GM12878 (cell line): ENCODE measurements around the gene OR13C3. TPM values are rescaled to one million over a fixed set of nuclear protein-coding genes. Genes with fewer than 3 reads are reported as not detected.

Experiments
- ATAC-seq: fragments of 200-7000 bp; cut with Tn5 transposase; 3 replicates; pipeline ENCODE4 v1.9.1; 2020; ENCODE audit warnings: mild to moderate bottlenecking, moderate library complexity
- BruUV-seq: library from RNA; stranded (reverse); fragments of 400-500 nt; replicated peaks from 2 replicates; lab custom pipeline; 2021; lab: Mats Ljungman, UMichigan
- CTCF ChIA-PET: fragments of 300-600 bp; sonication (Branson Sonifier 250); formaldehyde crosslinking; extraction: SDS; loops from one replicate; lab custom pipeline; 2021; ENCODE audit warnings: inconsistent platforms; lab: Yijun Ruan, JAX
- POLR2A ChIA-PET: fragments of 350-600 bp; formaldehyde crosslinking; extraction: SDS; loops from one replicate; lab custom pipeline; 2021; ENCODE audit warnings: inconsistent platforms; lab: Charles Lee
- RAD21 ChIA-PET: fragments of 300-600 bp; sonication (Branson Sonifier 250); formaldehyde crosslinking; loops from one replicate; lab custom pipeline; 2023; ENCODE audit warnings: antibody characterized with exemption; ENCODE audit not compliant: unreplicated experiment; lab: Charles Lee
- SMC1A ChIA-PET: fragments of 300-600 bp; sonication (Branson Sonifier 250); formaldehyde crosslinking; loops from one replicate; lab custom pipeline; 2023; ENCODE audit not compliant: unreplicated experiment, uncharacterized antibody; lab: Charles Lee
- DNase-seq: peaks from one replicate; pipeline ENCODE4 v3.0.0-alpha.2; 2011; ENCODE audit warnings: low read depth, low spot score
- FAIRE-seq: peaks from 3 replicates; lab custom pipeline; 2011; peaks lifted over from hg19 to GRCh38; lab: Jason Lieb, UNC
- H2AFZ ChIP-seq: 2 replicates; pipeline ENCODE4 v1.6.0; 2011; ENCODE audit warnings: low read depth, low read length, control low read depth; ENCODE audit not compliant: control insufficient read depth
- H3K27ac ChIP-seq: 2 replicates; pipeline ENCODE4 v1.5.1; 2011; ENCODE audit warnings: control low read depth; ENCODE audit not compliant: control insufficient read depth, insufficient read depth
- H3K27me3 ChIP-seq, 2 experiments: replicated peaks in 1 of 2; 2 replicates each; pipeline versions ENCODE4 v1.6.0 to v1.6.1; 2011; ENCODE audit warnings: low read length in 1 of 2; ENCODE audit not compliant: control insufficient read depth in 2 of 2, insufficient read depth in 2 of 2
- H3K36me3 ChIP-seq, 2 experiments: 2 replicates each; pipeline ENCODE4 v1.5.1; 2011; ENCODE audit warnings: low read length in 1 of 2; ENCODE audit not compliant: control insufficient read depth in 2 of 2, insufficient read depth in 2 of 2
- H3K4me1 ChIP-seq: 2 replicates; pipeline ENCODE4 v1.6.1; 2011; ENCODE audit warnings: mild to moderate bottlenecking, low read length, moderate library complexity, mixed read lengths; ENCODE audit not compliant: control insufficient read depth, insufficient read depth
- H3K4me2 ChIP-seq: 2 replicates; pipeline ENCODE4 v1.6.0; 2011; ENCODE audit warnings: control low read depth; ENCODE audit not compliant: control insufficient read depth, insufficient read depth
- H3K4me3 ChIP-seq: fragments of 200-600 bp; sonication (generic); 2 replicates; pipeline ENCODE4 v1.5.1; 2016
- H3K79me2 ChIP-seq: 2 replicates; pipeline ENCODE4 v1.6.0; 2011; ENCODE audit warnings: low read length; ENCODE audit not compliant: control insufficient read depth, insufficient read depth
- H3K9ac ChIP-seq: 2 replicates; pipeline ENCODE4 v1.8.0; 2011; ENCODE audit warnings: low read length, control low read depth, mixed read lengths; ENCODE audit not compliant: control insufficient read depth, insufficient read depth
- H3K9me3 ChIP-seq: replicated peaks from 3 replicates; pipeline ENCODE4 v1.5.1; 2011; ENCODE audit warnings: mild to moderate bottlenecking, low read length; ENCODE audit not compliant: control insufficient read depth, insufficient read depth
- H4K20me1 ChIP-seq: 2 replicates; pipeline ENCODE4 v1.6.0; 2011; ENCODE audit not compliant: control insufficient read depth, insufficient read depth
- BRCA1 ChIP-seq: IDR thresholded peaks from 2 replicates; pipeline ENCODE4 v1.6.1; 2011; ENCODE audit warnings: low read depth, low read length, improper control_type of control experiment
- CBFB ChIP-seq: IDR thresholded peaks from 2 replicates; pipeline ENCODE4 v1.6.1; 2016; ENCODE audit warnings: antibody characterized with exemption, low read depth
- CHD1 ChIP-seq: IDR thresholded peaks from 2 replicates; pipeline ENCODE4 v1.6.1; 2012; ENCODE audit warnings: low read depth, low read length, improper control_type of control experiment
- CHD4 ChIP-seq: fragments of 200-600 bp; sonication (generic); IDR thresholded peaks from 2 replicates; pipeline ENCODE4 v1.6.1; 2016; ENCODE audit warnings: mild to moderate bottlenecking
- CREB1 ChIP-seq: IDR thresholded peaks from 2 replicates; pipeline ENCODE4 v1.6.1; 2012; ENCODE audit warnings: low read depth, mild to moderate bottlenecking, inconsistent platforms
- ESRRA ChIP-seq: IDR thresholded peaks from 2 replicates; pipeline ENCODE4 v1.6.1; 2012; ENCODE audit warnings: mild to moderate bottlenecking, low read length, improper control_type of control experiment
- ETV6 ChIP-seq, 2 experiments: fragments of 450-650 bp in 1 of 2; IDR thresholded peaks in 1 of 2; conservative IDR thresholded peaks in 1 of 2; 2 replicates each; pipeline ENCODE4 v1.6.1; 2014; ENCODE audit warnings: antibody characterized with exemption in 1 of 2, borderline replicate concordance in 1 of 2, low read depth in 1 of 2, mild to moderate bottlenecking in 1 of 2, moderate library complexity in 1 of 2
- FOS ChIP-seq: IDR thresholded peaks from 3 replicates; pipeline ENCODE4 v1.6.1; 2011; ENCODE audit warnings: borderline replicate concordance; ENCODE audit not compliant: insufficient read length; ENCODE audit errors: extremely low read depth
- IKZF1 ChIP-seq: fragments of 450-650 bp; conservative IDR thresholded peaks from 2 replicates; pipeline ENCODE4 v1.6.1; 2017; ENCODE audit warnings: antibody characterized with exemption, mild to moderate bottlenecking
- IKZF2 ChIP-seq, 2 experiments: fragments of 450-650 bp; IDR thresholded peaks; 2 replicates each; pipeline ENCODE4 v1.6.1; 2017; ENCODE audit warnings: mild to moderate bottlenecking in 2 of 2, moderate library complexity in 2 of 2
- KAT2A ChIP-seq: conservative IDR thresholded peaks from 2 replicates; pipeline ENCODE4 v1.6.1; 2011; ENCODE audit warnings: low read depth, low read length; ENCODE audit not compliant: control insufficient read depth
- MTA3 ChIP-seq: IDR thresholded peaks from 2 replicates; pipeline ENCODE4 v1.6.1; 2012; ENCODE audit warnings: low read length, inconsistent platforms, borderline replicate concordance
- NFYA ChIP-seq: IDR thresholded peaks from 2 replicates; pipeline ENCODE4 v1.6.1; 2011; ENCODE audit warnings: low read depth, mild to moderate bottlenecking, low read length, improper control_type of control experiment, borderline replicate concordance
- RB1 ChIP-seq: fragments of 450-650 bp; formaldehyde crosslinking; IDR thresholded peaks from 2 replicates; pipeline ENCODE4 v1.6.1; 2017; ENCODE audit warnings: mild to moderate bottlenecking, borderline replicate concordance
- RFX5 ChIP-seq: IDR thresholded peaks from 2 replicates; pipeline ENCODE4 v1.6.1; 2011; ENCODE audit warnings: low read depth, low read length, improper control_type of control experiment
- SPI1 ChIP-seq: IDR thresholded peaks from 2 replicates; pipeline ENCODE4 v1.6.1; 2011; ENCODE audit warnings: low read depth, mild to moderate bottlenecking, low read length, moderate library complexity, borderline replicate concordance; ENCODE audit not compliant: insufficient read depth
- TARDBP ChIP-seq: IDR thresholded peaks from 2 replicates; pipeline ENCODE4 v1.6.1; 2016; ENCODE audit warnings: borderline replicate concordance
- ZBTB33 ChIP-seq: fragments of 450-650 bp; IDR thresholded peaks from 2 replicates; pipeline ENCODE4 v1.6.1; 2017; ENCODE audit warnings: mild to moderate bottlenecking
- ZNF622 ChIP-seq: fragments of 450-650 bp; IDR thresholded peaks from 2 replicates; pipeline ENCODE4 v1.6.1; 2017; ENCODE audit warnings: mild to moderate bottlenecking, inconsistent platforms
- WGBS: methylation state at CpG from one replicate; pipeline ENCODE4 v1.1.6; 2016; ENCODE audit warnings: low lambda C conversion rate; ENCODE audit not compliant: insufficient replicate concordance, insufficient coverage; ENCODE audit errors: missing lambda C conversion rate; 5-methylcytosine and 5-hydroxymethylcytosine counted together
- in situ Hi-C: fragments of 300-500 bp; cut with MboI; formaldehyde crosslinking; loops from 9 replicates; pipeline ENCODE4 v1.14.3; 2018; ENCODE audit warnings: mixed read lengths
- intact Hi-C: fragments of 100-400 bp; cut with micrococcal nuclease; formaldehyde crosslinking; loops from one replicate; pipeline ENCODE4 v1.14.2; 2022; ENCODE audit not compliant: unreplicated experiment
- polyA plus RNA-seq, 11 experiments: library from polyadenylated mRNA; depleted of rRNA in 4 of 11; unstranded in 6 of 11; stranded (reverse) in 5 of 11; fragments of >200 nt; fragmentation: Nextera tagmentation in 4 of 11; fragmentation: Illumina TruSeq in 1 of 11; extraction: Ambion mirVana in 4 of 11; extraction: Trizol in 1 of 11; gene quantifications; 1 replicate in 1 of 11; 2 replicates in 10 of 11; pipeline versions ENCODE4 v1.2.1 to v1.2.3, GENCODE V29; 2011 to 2016; ENCODE audit warnings: inconsistent platforms in 2 of 11, missing spikeins in 2 of 11, low read depth in 1 of 11
- total RNA-seq, 4 experiments: library from RNA; depleted of rRNA in 3 of 4; stranded (reverse); fragments of >200 nt in 3 of 4; fragmentation: Illumina TruSeq in 1 of 4; extraction: Trizol in 1 of 4; gene quantifications; 2 replicates each; pipeline versions ENCODE4 v1.2.1 to v1.2.3, GENCODE V29; 2013 to 2021
- TF ChIP-seq, protein P1 (sequence below): fragments of 450-650 bp; IDR thresholded peaks from 2 replicates; pipeline ENCODE4 v1.6.1; 2018; ENCODE audit warnings: borderline replicate concordance, mild to moderate bottlenecking; ENCODE audit not compliant: partially characterized antibody

Gene OR13C3
- total and polyA plus RNA-seq, 10 of the 15 experiments (the other 5 are each of a cell fraction or from before 2014, with no cell fraction given) = 0.87 TPM; not detected in 9

- TF ChIP-seq BRCA1 (no peak), CHD1 (no peak)
- TF ChIP-seq, protein P1, sequence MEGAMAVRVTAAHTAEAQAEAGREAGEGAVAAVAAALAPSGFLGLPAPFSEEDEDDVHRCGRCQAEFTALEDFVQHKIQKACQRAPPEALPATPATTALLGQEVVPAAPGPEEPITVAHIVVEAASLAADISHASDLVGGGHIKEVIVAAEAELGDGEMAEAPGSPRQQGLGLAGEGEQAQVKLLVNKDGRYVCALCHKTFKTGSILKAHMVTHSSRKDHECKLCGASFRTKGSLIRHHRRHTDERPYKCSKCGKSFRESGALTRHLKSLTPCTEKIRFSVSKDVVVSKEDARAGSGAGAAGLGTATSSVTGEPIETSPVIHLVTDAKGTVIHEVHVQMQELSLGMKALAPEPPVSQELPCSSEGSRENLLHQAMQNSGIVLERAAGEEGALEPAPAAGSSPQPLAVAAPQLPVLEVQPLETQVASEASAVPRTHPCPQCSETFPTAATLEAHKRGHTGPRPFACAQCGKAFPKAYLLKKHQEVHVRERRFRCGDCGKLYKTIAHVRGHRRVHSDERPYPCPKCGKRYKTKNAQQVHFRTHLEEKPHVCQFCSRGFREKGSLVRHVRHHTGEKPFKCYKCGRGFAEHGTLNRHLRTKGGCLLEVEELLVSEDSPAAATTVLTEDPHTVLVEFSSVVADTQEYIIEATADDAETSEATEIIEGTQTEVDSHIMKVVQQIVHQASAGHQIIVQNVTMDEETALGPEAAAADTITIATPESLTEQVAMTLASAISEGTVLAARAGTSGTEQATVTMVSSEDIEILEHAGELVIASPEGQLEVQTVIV = no peak
- TF ChIP-seq, all 136 proteins: peak for 0
Observed at GRCh38 chr9:104536756-104537155, at the start of gene OR13C3 (continued).

GRCh38 chr9:104580562-104580961 is 43.9 kb upstream of the OR13C3 start:
- FAIRE-seq (no peak), ATAC-seq (no peak), DNase-seq (no peak)
- H3K4me3 ChIP-seq = no peak overlapping the region
- no peak overlapping the region for H3K27ac ChIP-seq
- no peaks in the 10 kb centered on the region for H3K27me3 ChIP-seq
- H3K9me3 ChIP-seq = no peaks in the 10 kb centered on the region
- WGBS = 13% methylated on average over 1 of the region's 1 CpG
- TF ChIP-seq TARDBP = no peak
- TF ChIP-seq ZNF622 = no peak
- TF ChIP-seq NFYA = no peak
- TF ChIP-seq MTA3 = no peak
- TF ChIP-seq ESRRA = no peak
- TF ChIP-seq SPI1 = no peak
- TF ChIP-seq IKZF1 = no peak
- TF ChIP-seq ZBTB33 = no peak
- no peak for TF ChIP-seq CHD4
- TF ChIP-seq IKZF2 (IDR thresholded peaks at IDR 0.05) = no peak
- no peak for TF ChIP-seq CBFB
- TF ChIP-seq KAT2A = no peak
- TF ChIP-seq FOS = no peak
- TF ChIP-seq RFX5 = no peak
- no peak for TF ChIP-seq RB1
- TF ChIP-seq ETV6 (conservative IDR thresholded peaks at IDR 0.05 in 1 of 2, IDR thresholded peaks at IDR 0.05 in 1 of 2; ENCODE audit: borderline replicate concordance in 1 of 2, low read depth in 1 of 2) = no peak
- no peak for TF ChIP-seq CREB1
- in situ Hi-C loops (no loop called here), intact Hi-C loops (no loop called here)
- CTCF ChIA-PET = no interaction called here
- no peaks in the 10 kb centered on the region for H3K36me3 ChIP-seq
- no peaks in the 10 kb centered on the region for H4K20me1 ChIP-seq
- no peak overlapping the region for H2AFZ ChIP-seq
- H3K4me2 ChIP-seq = no peak overlapping the region
- RAD21 ChIA-PET = no interaction called here
- H3K79me2 ChIP-seq = no peaks in the 10 kb centered on the region
- SMC1A ChIA-PET = interaction anchor here (1.3 kb wide), 1 partner anchor 9 kb away, joined by 5 read pairs; no protein-coding TSS in a partner anchor
- BruUV-seq = no TSS peak
- no peaks in the 10 kb centered on the region for H3K4me1 ChIP-seq
- POLR2A ChIA-PET = no interaction called here
- H3K9ac ChIP-seq = no peak overlapping the region
